ENCODE measurements around the gene CEP68. TPM values are rescaled to one million over a fixed set of nuclear protein-coding genes. Genes with fewer than 3 reads are reported as not detected.
A peak's percentile ranks its signal among the peaks of the same experiment; 100 is the strongest.

CEP68 gene
- polyA plus RNA-seq, 3 donors from 2014 or later: 5.8 to 8.6 (median 7.9) TPM

- peaks cover 8 to 13% of the 10 kb centered on the region in 2 donors for H3K4me1 Mint-ChIP-seq
- peaks cover 3 to 4% (median 4%) of the 10 kb centered on the region in 3 donors for H3K27me3 Mint-ChIP-seq (ENCODE audit: low read depth in 3 of 3)
- H3K36me3 Mint-ChIP-seq: no peaks in the 10 kb centered on the region
- H3K4me3 Mint-ChIP-seq: no peak overlapping the region
- peak overlapping the region in 2 of 6 donors; percentile 30 to 52 for H3K27ac Mint-ChIP-seq
- no peak for DNase-seq
- H3K9me3 Mint-ChIP-seq: no peaks in the 10 kb centered on the region
These were observed 14.6 kb downstream of the CEP68 start for GRCh38 chr2:65070856-65071255.

- Mint-ChIP-seq H3K4me3 (no peak overlapping the region), H3K27ac (peak overlapping the region in 1 of 6 donors; percentile 55), H3K27me3 (ENCODE audit: low read depth in 3 of 3) (peaks cover 3 to 4% (median 4%) of the 10 kb centered on the region in 3 donors), H3K9me3 (no peaks in the 10 kb centered on the region), H3K36me3 (no peaks in the 10 kb centered on the region), H3K4me1 (peaks cover 8 to 13% of the 10 kb centered on the region in 2 donors)
- no peak for DNase-seq
These were observed 15.4 kb downstream of the CEP68 start for GRCh38 chr2:65071499-65072180.

- no peaks in the 10 kb centered on the region for H3K9me3 Mint-ChIP-seq
- H3K36me3 Mint-ChIP-seq: no peaks in the 10 kb centered on the region
- H3K27me3 Mint-ChIP-seq (ENCODE audit: low read depth in 3 of 3): peaks cover 3 to 4% (median 4%) of the 10 kb centered on the region in 3 donors
- no peak for DNase-seq
- H3K4me1 Mint-ChIP-seq: peaks cover 8 to 11% of the 10 kb centered on the region in 2 donors
- peak overlapping the region in 3 of 6 donors; percentile 55 to 65 (median 55) for H3K27ac Mint-ChIP-seq
- H3K4me3 Mint-ChIP-seq: no peak overlapping the region
These were observed 16.2 kb downstream of the CEP68 start for GRCh38 chr2:65072181-65072970.

GRCh38 chr2:65073879-65074565, 17.8 kb downstream of the CEP68 start:
- peaks cover 3 to 5% (median 4%) of the 10 kb centered on the region in 3 donors for H3K27me3 Mint-ChIP-seq (ENCODE audit: low read depth in 3 of 3)
- peaks cover 0 to 4% (median 0%) of the 10 kb centered on the region in 3 donors for H3K36me3 Mint-ChIP-seq
- DNase-seq: no peak
- H3K4me1 Mint-ChIP-seq: no peaks in the 10 kb centered on the region
- H3K27ac Mint-ChIP-seq: peak overlapping the region in 2 of 6 donors; percentile 26 to 50
- no peaks in the 10 kb centered on the region for H3K9me3 Mint-ChIP-seq
- no peak overlapping the region for H3K4me3 Mint-ChIP-seq

GRCh38 chr2:65075176-65075575, 19.0 kb downstream of the CEP68 start:
- no peaks in the 10 kb centered on the region for H3K4me1 Mint-ChIP-seq
- H3K36me3 Mint-ChIP-seq: peaks cover 0 to 4% (median 2%) of the 10 kb centered on the region in 3 donors
- no peak for DNase-seq
- no peaks in the 10 kb centered on the region for H3K9me3 Mint-ChIP-seq
- peaks cover 3 to 8% (median 4%) of the 10 kb centered on the region in 3 donors for H3K27me3 Mint-ChIP-seq (ENCODE audit: low read depth in 3 of 3)
- peak overlapping the region in 1 of 6 donors; percentile 34 for H3K27ac Mint-ChIP-seq
- H3K4me3 Mint-ChIP-seq: no peak overlapping the region

GRCh38 chr2:65075605-65076344, 19.6 kb downstream of the CEP68 start:
- Mint-ChIP-seq H3K4me1 (no peaks in the 10 kb centered on the region), H3K27ac (peak overlapping the region in 2 of 6 donors; percentile 24 to 34), H3K27me3 (ENCODE audit: low read depth in 3 of 3) (peaks cover 3 to 4% (median 4%) of the 10 kb centered on the region in 3 donors), H3K9me3 (no peaks in the 10 kb centered on the region), H3K4me3 (no peak overlapping the region), H3K36me3 (peaks cover 0 to 4% (median 4%) of the 10 kb centered on the region in 3 donors)
- no peak for DNase-seq

GRCh38 chr2:65076345-65076710, 20.1 kb downstream of the CEP68 start:
- peaks cover 3 to 5% (median 4%) of the 10 kb centered on the region in 3 donors for H3K27me3 Mint-ChIP-seq (ENCODE audit: low read depth in 3 of 3)
- no peaks in the 10 kb centered on the region for H3K9me3 Mint-ChIP-seq
- peaks cover 0 to 7% (median 4%) of the 10 kb centered on the region in 3 donors for H3K36me3 Mint-ChIP-seq
- peak overlapping the region in 1 of 6 donors; percentile 15 for H3K27ac Mint-ChIP-seq
- no peak overlapping the region for H3K4me3 Mint-ChIP-seq
- H3K4me1 Mint-ChIP-seq: no peaks in the 10 kb centered on the region
- no peak for DNase-seq

GRCh38 chr2:65077898-65078297, 21.7 kb downstream of the CEP68 start:
- peaks cover 3 to 4% (median 4%) of the 10 kb centered on the region in 3 donors for H3K27me3 Mint-ChIP-seq (ENCODE audit: low read depth in 3 of 3)
- no peak for DNase-seq
- peak overlapping the region in 1 of 6 donors; percentile 40 for H3K27ac Mint-ChIP-seq
- H3K4me3 Mint-ChIP-seq: no peak overlapping the region
- H3K4me1 Mint-ChIP-seq: peaks cover 0 to 4% of the 10 kb centered on the region in 2 donors
- no peaks in the 10 kb centered on the region for H3K9me3 Mint-ChIP-seq
- H3K36me3 Mint-ChIP-seq: peaks cover 0 to 18% (median 11%) of the 10 kb centered on the region in 3 donors

GRCh38 chr2:65079017-65079416, 22.8 kb downstream of the CEP68 start:
- Mint-ChIP-seq H3K36me3 (peaks cover 0 to 24% (median 15%) of the 10 kb centered on the region in 3 donors), H3K9me3 (no peaks in the 10 kb centered on the region)

GRCh38 chr2:65081232-65081685, 25.0 kb downstream of the CEP68 start:
- Mint-ChIP-seq H3K4me1 (peaks cover 6 to 7% of the 10 kb centered on the region in 2 donors), H3K27me3 (ENCODE audit: low read depth in 3 of 3) (peaks cover 2 to 5% (median 4%) of the 10 kb centered on the region in 3 donors), H3K4me3 (peak overlapping the region in 1 of 5 donors; percentile 27), H3K36me3 (peaks cover 0 to 31% (median 21%) of the 10 kb centered on the region in 3 donors), H3K9me3 (no peaks in the 10 kb centered on the region), H3K27ac (peak overlapping the region in 2 of 6 donors; percentile 44 to 51)
- no peak for DNase-seq

More at GRCh38 chr2:65079017-65079416, 22.8 kb downstream of the CEP68 start:
- Mint-ChIP-seq H3K27me3 (ENCODE audit: low read depth in 3 of 3) (peaks cover 2 to 5% (median 4%) of the 10 kb centered on the region in 3 donors), H3K27ac (peak overlapping the region in 1 of 6 donors; percentile 46), H3K4me3 (no peak overlapping the region), H3K4me1 (peaks cover 0 to 4% of the 10 kb centered on the region in 2 donors)
- DNase-seq: no peak

- Mint-ChIP-seq H3K4me1 (peaks cover 9 to 38% of the 10 kb centered on the region in 2 donors), H3K4me3 (no peak overlapping the region), H3K27me3 (ENCODE audit: low read depth in 3 of 3) (peaks cover 2% of the 10 kb centered on the region in 3 donors), H3K9me3 (no peaks in the 10 kb centered on the region), H3K36me3 (peaks cover 0 to 41% (median 26%) of the 10 kb centered on the region in 3 donors), H3K27ac (peak overlapping the region in 1 of 6 donors; percentile 17)
- DNase-seq: no peak
These were observed 28.9 kb downstream of the CEP68 start for GRCh38 chr2:65085148-65085547.

GRCh38 chr2:65092791-65093190, 36.6 kb downstream of the CEP68 start:
- H3K9me3 Mint-ChIP-seq: no peaks in the 10 kb centered on the region
- peak overlapping the region; percentile 4 to 82 (median 60) for H3K27ac Mint-ChIP-seq
- H3K27me3 Mint-ChIP-seq (ENCODE audit: low read depth in 3 of 3): peaks cover 0 to 6% (median 4%) of the 10 kb centered on the region in 3 donors
- no peak for DNase-seq
- peaks cover 23 to 66% of the 10 kb centered on the region in 2 donors for H3K4me1 Mint-ChIP-seq
- no peak overlapping the region for H3K4me3 Mint-ChIP-seq
- H3K36me3 Mint-ChIP-seq: peaks cover 13 to 46% (median 28%) of the 10 kb centered on the region in 3 donors

GRCh38 chr2:65093211-65093610, 37.0 kb downstream of the CEP68 start:
- no peak for DNase-seq
- H3K27me3 Mint-ChIP-seq (ENCODE audit: low read depth in 3 of 3): peaks cover 0 to 6% (median 3%) of the 10 kb centered on the region in 3 donors
- peaks cover 13 to 45% (median 28%) of the 10 kb centered on the region in 3 donors for H3K36me3 Mint-ChIP-seq
- peaks cover 23 to 66% of the 10 kb centered on the region in 2 donors for H3K4me1 Mint-ChIP-seq
- no peak overlapping the region for H3K4me3 Mint-ChIP-seq
- H3K9me3 Mint-ChIP-seq: no peaks in the 10 kb centered on the region
- H3K27ac Mint-ChIP-seq: peak overlapping the region in 4 of 6 donors; percentile 13 to 77 (median 58)

Measured in immature natural killer cell (primary cell).